Activated CD8-positive, alpha-beta memory T cell treated with anti-CD3 and anti-CD28 coated beads for 24 hours (primary cell): Measurements from ENCODE around the gene CFAP410.

Source experiments
- DNase-seq: peaks from one replicate; pipeline ENCODE4 v3.0.0-alpha.2; 2020

The CFAP410 gene

GRCh38 chr21:44282370-44282769 lies 56.8 kb downstream of the CFAP410 start:
- DNase-seq = no peak

GRCh38 chr21:44281801-44282200 lies 57.4 kb downstream of the CFAP410 start:
- DNase-seq = no peak

- no peak for DNase-seq
Observed at GRCh38 chr21:44279354-44280260, 59.6 kb downstream of the CFAP410 start.
